B cell (primary cell): ENCODE results near the gene ATOSA. TPM values are rescaled to one million over a fixed set of nuclear protein-coding genes. Genes with fewer than 3 reads are reported as not detected.

Source experiments
- ATAC-seq: fragments of 200-7000 bp; cut with Tn5 transposase; one replicate; pipeline ENCODE4 v1.10.0; 2021; ENCODE audit warnings: low read depth, mild to moderate bottlenecking, moderate number of reproducible peaks, moderate library complexity
- CTCF ChIA-PET: fragments of 350-600 bp; sonication (Branson Sonifier 250); formaldehyde crosslinking; loops from one replicate; lab custom pipeline; 2021; ENCODE audit warnings: antibody characterized with exemption, inconsistent platforms; lab: Charles Lee
- POLR2A ChIA-PET: fragments of 350-600 bp; sonication (Branson Sonifier 250); formaldehyde crosslinking; loops from one replicate; lab custom pipeline; 2021; ENCODE audit warnings: antibody characterized with exemption; lab: Charles Lee
- DNase-seq: peaks from one replicate; pipeline ENCODE4 v3.0.0; 2013
- H2AFZ ChIP-seq: 2 replicates; pipeline ENCODE4 v1.6.1; 2012; ENCODE audit warnings: mild to moderate bottlenecking, low read depth, low read length; ENCODE audit not compliant: insufficient read depth, poor library complexity, severe bottlenecking
- H3K27ac ChIP-seq, 2 donors: 1 replicate in 1 of 2; 2 replicates in 1 of 2; pipeline ENCODE4 v1.5.1; 2012 to 2013; ENCODE audit warnings: low read length in 2 of 2, mild to moderate bottlenecking in 2 of 2, moderate library complexity in 1 of 2
- H3K27me3 ChIP-seq, 4 experiments: fragments of 200-600 bp in 1 of 4; sonication (generic) in 1 of 4; replicated peaks in 1 of 4; 1 replicate in 2 of 4; 2 replicates in 2 of 4; pipeline versions ENCODE4 v1.6.1 to v1.7.0; 2013 to 2016; ENCODE audit warnings: low read length in 3 of 4, mild to moderate bottlenecking in 2 of 4, mixed read lengths in 1 of 4, moderate library complexity in 1 of 4; ENCODE audit not compliant: insufficient read depth in 4 of 4, control insufficient read depth in 3 of 4; ENCODE audit errors: control extremely low read depth in 1 of 4
- H3K36me3 ChIP-seq, 2 experiments: replicated peaks in 1 of 2; 1 replicate in 1 of 2; 2 replicates in 1 of 2; pipeline versions ENCODE4 v1.6.1 to v1.7.1; 2013; ENCODE audit warnings: low read length in 1 of 2; ENCODE audit not compliant: insufficient read depth in 2 of 2, control insufficient read depth in 1 of 2; ENCODE audit errors: control extremely low read depth in 1 of 2, extremely low read depth in 1 of 2
- H3K4me1 ChIP-seq, 2 donors: fragments of 200-600 bp in 1 of 2; sonication (generic) in 1 of 2; 1 replicate in 1 of 2; 2 replicates in 1 of 2; pipeline versions ENCODE4 v1.5.1 to v1.6.1; 2013 to 2017; ENCODE audit warnings: low read length in 2 of 2; ENCODE audit not compliant: control insufficient read depth in 2 of 2, insufficient read depth in 2 of 2
- H3K4me2 ChIP-seq: replicated peaks from 2 replicates; pipeline ENCODE3; 2012; ENCODE audit warnings: mild to moderate bottlenecking, low read depth, low read length; ENCODE audit not compliant: poor library complexity, severe bottlenecking
- H3K4me3 ChIP-seq, 5 experiments: fragments of 200-600 bp in 1 of 5; sonication (generic) in 1 of 5; 1 replicate in 3 of 5; 2 replicates in 2 of 5; pipeline versions ENCODE4 v1.5.1 to v1.7.0; 2011 to 2016; ENCODE audit warnings: low read length in 4 of 5, mild to moderate bottlenecking in 4 of 5, low read depth in 2 of 5, control low read depth in 1 of 5, moderate library complexity in 1 of 5; ENCODE audit not compliant: insufficient read depth in 1 of 5; ENCODE audit errors: control extremely low read depth in 1 of 5, extremely low read depth in 1 of 5
- H3K79me2 ChIP-seq: fragments of 200-600 bp; sonication (generic); one replicate; pipeline ENCODE4 v1.6.0; 2016; ENCODE audit warnings: low read length; ENCODE audit not compliant: control insufficient read depth, insufficient read depth
- H3K9ac ChIP-seq: fragments of 200-600 bp; sonication (generic); 2 replicates; pipeline ENCODE4 v1.6.1; 2017; ENCODE audit warnings: mild to moderate bottlenecking, low read length, moderate library complexity
- H3K9me3 ChIP-seq, 3 donors: one replicate each; pipeline versions ENCODE4 v1.6.1 to v1.7.1; 2013; ENCODE audit warnings: low read length in 2 of 3; ENCODE audit not compliant: control insufficient read depth in 2 of 3, insufficient read depth in 1 of 3; ENCODE audit errors: control extremely low read depth in 1 of 3
- H4K20me1 ChIP-seq: 2 replicates; pipeline ENCODE4 v1.6.0; 2012; ENCODE audit warnings: mild to moderate bottlenecking, low read length; ENCODE audit not compliant: insufficient read depth, control insufficient read depth, poor library complexity, severe bottlenecking
- H3K27ac Mint-ChIP-seq: one replicate; pipeline ENCODE4 v1.8.0; 2021; ENCODE audit warnings: mixed read lengths
- H3K27me3 Mint-ChIP-seq: one replicate; pipeline ENCODE4 v1.8.0; 2021; ENCODE audit warnings: mixed read lengths
- H3K4me1 Mint-ChIP-seq: one replicate; pipeline ENCODE4 v1.8.0; 2021; ENCODE audit warnings: mixed read lengths
- H3K4me3 Mint-ChIP-seq: one replicate; pipeline ENCODE4 v1.8.0; 2021; ENCODE audit warnings: mixed read lengths
- H3K9me3 Mint-ChIP-seq: one replicate; pipeline ENCODE4 v1.8.0; 2022; ENCODE audit warnings: mixed read lengths; ENCODE audit not compliant: insufficient read depth
- EZH2 ChIP-seq: IDR thresholded peaks from 2 replicates; pipeline ENCODE4 v1.6.1; 2012; ENCODE audit warnings: borderline replicate concordance, low read depth, mild to moderate bottlenecking, moderate library complexity, low read length; ENCODE audit not compliant: insufficient read depth, poor library complexity, severe bottlenecking
- WGBS: methylation state at CpG from one replicate; pipeline ENCODE4 v1.1.5; 2013; ENCODE audit warnings: missing lambda C conversion rate; ENCODE audit not compliant: insufficient coverage; 5-methylcytosine and 5-hydroxymethylcytosine counted together
- intact Hi-C: fragments of 100-400 bp; cut with micrococcal nuclease; formaldehyde crosslinking; loops from one replicate; pipeline ENCODE4 v1.10.0; 2022
- polyA plus RNA-seq: library from polyadenylated mRNA; depleted of rRNA; stranded (reverse); fragments of >200 nt; gene quantifications from 2 replicates; pipeline ENCODE4 v1.2.3, GENCODE V29; 2012
- total RNA-seq, 2 donors: library from RNA; stranded (reverse); fragments of 120-200 nt in 1 of 2; gene quantifications; 1 replicate in 1 of 2; 2 replicates in 1 of 2; pipeline versions ENCODE4 v1.2.3 to v1.2.4, GENCODE V29; 2013 to 2022
- TF ChIP-seq, protein P1 (sequence below): fragments of 200-600 bp; IDR thresholded peaks from one replicate; pipeline ENCODE4 v1.8.0; 2022; ENCODE audit warnings: antibody characterized with exemption, mild to moderate bottlenecking

Gene ATOSA
- total and polyA plus RNA-seq, 2 donors (not counting 1 experiment from before 2014, with no cell fraction given), result 73.4 to 198 TPM

DNA sequence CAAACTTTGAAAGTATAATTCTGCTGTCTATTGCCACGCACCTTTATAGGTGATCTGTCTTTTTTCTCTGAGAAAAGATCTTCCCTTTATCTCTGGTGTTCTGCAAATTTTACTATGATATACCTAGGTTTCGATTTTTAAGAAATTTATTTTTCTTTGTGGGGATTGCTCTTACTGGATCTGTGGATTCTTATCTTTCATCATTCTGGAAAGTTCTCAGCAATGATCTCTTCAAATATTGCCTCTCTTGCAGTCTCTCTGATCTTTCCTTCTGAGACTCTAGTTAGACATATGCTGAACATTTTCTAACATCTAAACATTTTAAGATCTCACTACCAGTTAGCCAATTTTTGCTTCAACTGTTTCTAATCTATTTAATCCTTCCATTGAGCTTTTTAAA, 47.0 kb upstream of the ATOSA start:
- Histone ChIP-seq H3K9me3 (no peaks in the 10 kb centered on the region), H3K4me1 (peaks cover 16 to 21% of the 10 kb centered on the region in 2 donors), H2AFZ (no peak overlapping the region), H3K4me2 (no peak overlapping the region), H3K36me3 (no peaks in the 10 kb centered on the region), H3K79me2 (no peaks in the 10 kb centered on the region), H3K27ac (no peak overlapping the region), H3K4me3 (no peak overlapping the region), H3K27me3 (no peaks in the 10 kb centered on the region), H3K9ac (no peak overlapping the region), H4K20me1 (no peaks in the 10 kb centered on the region)
- intact Hi-C loops, result no loop called here
- ChIA-PET POLR2A (no interaction called here), CTCF (interaction anchor here (0.5 to 1.5 kb wide), 4 partner anchors 8 to 492 kb away, joined by 3 to 4 read pairs (median 3); no protein-coding TSS in a partner anchor)
- Mint-ChIP-seq H3K4me1 (peaks cover 23% of the 10 kb centered on the region), H3K27me3 (no peaks in the 10 kb centered on the region), H3K27ac (no peak overlapping the region), H3K4me3 (no peak overlapping the region), H3K9me3 (no peaks in the 10 kb centered on the region)
- no peak for ATAC-seq
- no peak for DNase-seq
- no CpG with 5 or more reads among the region's 2 CpGs for WGBS
- no peak for TF ChIP-seq EZH2
- TF ChIP-seq, protein P1, sequence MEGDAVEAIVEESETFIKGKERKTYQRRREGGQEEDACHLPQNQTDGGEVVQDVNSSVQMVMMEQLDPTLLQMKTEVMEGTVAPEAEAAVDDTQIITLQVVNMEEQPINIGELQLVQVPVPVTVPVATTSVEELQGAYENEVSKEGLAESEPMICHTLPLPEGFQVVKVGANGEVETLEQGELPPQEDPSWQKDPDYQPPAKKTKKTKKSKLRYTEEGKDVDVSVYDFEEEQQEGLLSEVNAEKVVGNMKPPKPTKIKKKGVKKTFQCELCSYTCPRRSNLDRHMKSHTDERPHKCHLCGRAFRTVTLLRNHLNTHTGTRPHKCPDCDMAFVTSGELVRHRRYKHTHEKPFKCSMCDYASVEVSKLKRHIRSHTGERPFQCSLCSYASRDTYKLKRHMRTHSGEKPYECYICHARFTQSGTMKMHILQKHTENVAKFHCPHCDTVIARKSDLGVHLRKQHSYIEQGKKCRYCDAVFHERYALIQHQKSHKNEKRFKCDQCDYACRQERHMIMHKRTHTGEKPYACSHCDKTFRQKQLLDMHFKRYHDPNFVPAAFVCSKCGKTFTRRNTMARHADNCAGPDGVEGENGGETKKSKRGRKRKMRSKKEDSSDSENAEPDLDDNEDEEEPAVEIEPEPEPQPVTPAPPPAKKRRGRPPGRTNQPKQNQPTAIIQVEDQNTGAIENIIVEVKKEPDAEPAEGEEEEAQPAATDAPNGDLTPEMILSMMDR, result no peak

DNA sequence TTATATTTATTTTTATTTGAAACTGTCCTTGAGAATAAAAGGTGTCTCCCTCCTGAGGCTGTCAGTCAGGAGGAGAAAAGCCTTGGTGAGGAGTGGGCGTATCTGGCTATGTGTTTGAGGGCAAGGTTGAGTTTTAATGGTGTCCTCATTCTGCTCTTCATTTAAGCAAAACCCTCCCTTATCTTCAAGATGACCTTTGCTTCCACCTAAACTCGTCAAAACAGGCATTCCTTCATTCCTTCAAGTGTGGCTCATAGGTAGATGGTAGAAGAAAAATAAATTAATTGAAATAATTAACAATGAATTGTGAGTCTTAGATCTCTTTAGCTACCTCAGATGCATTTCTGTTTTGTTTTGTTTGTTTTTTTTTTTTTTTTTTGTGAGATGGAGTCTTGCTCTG, 39.4 kb upstream of the ATOSA start:
- POLR2A ChIA-PET, result no interaction called here
- CTCF ChIA-PET, result no interaction called here
- H3K9me3 Mint-ChIP-seq, result no peaks in the 10 kb centered on the region
- no peak overlapping the region for H3K4me3 ChIP-seq
- no peak overlapping the region for H2AFZ ChIP-seq
- no peaks in the 10 kb centered on the region for H3K79me2 ChIP-seq
- intact Hi-C loops, result no loop called here
- no peak overlapping the region for H3K27ac ChIP-seq
- TF ChIP-seq EZH2, result no peak
- TF ChIP-seq, protein P1, result no peak
- no peak overlapping the region for H3K9ac ChIP-seq
- no peaks in the 10 kb centered on the region for H4K20me1 ChIP-seq
- H3K9me3 ChIP-seq, result no peaks in the 10 kb centered on the region
- no peak for ATAC-seq
- H3K36me3 ChIP-seq, result no peaks in the 10 kb centered on the region
- no peaks in the 10 kb centered on the region for H3K4me1 ChIP-seq
- H3K4me3 Mint-ChIP-seq, result no peak overlapping the region
- H3K4me2 ChIP-seq, result no peak overlapping the region
- WGBS, result no CpG with 5 or more reads among the region's 2 CpGs
- H3K27me3 Mint-ChIP-seq, result no peaks in the 10 kb centered on the region
- no peaks in the 10 kb centered on the region for H3K27me3 ChIP-seq
- peaks cover 10% of the 10 kb centered on the region for H3K4me1 Mint-ChIP-seq
- H3K27ac Mint-ChIP-seq, result no peak overlapping the region
- no peak for DNase-seq
